ENCODE results near the gene GRIN2C. TPM values are rescaled to one million over a fixed set of nuclear protein-coding genes. Genes with fewer than 3 reads are reported as not detected.

GRIN2C gene
- total and polyA plus RNA-seq, 2 of the 4 experiments (the other 2 are of a cell fraction) = 0.22 TPM; not detected in 1

GRCh38 chr17:74831444-74832146, 28.1 kb downstream of the GRIN2C start (continued):
- TF ChIP-seq RCOR1 (IDR thresholded peaks at IDR 0.05; ENCODE audit: insufficient replicate concordance, low read length) (no peak), MXI1 (IDR thresholded peaks at IDR 0.05; ENCODE audit: borderline replicate concordance, low read depth, low read length) (no peak), POLR2A (IDR thresholded peaks at IDR 0.05; ENCODE audit: low read depth, low read length) (no peak)

GRCh38 chr17:74830861-74831260, 28.8 kb downstream of the GRIN2C start:
- no peaks in the 10 kb centered on the region for H3K79me1 ChIP-seq (ENCODE audit: low read depth in 1 of 2, low read length in 2 of 2)
- H2AK9ac ChIP-seq (replicated peaks; ENCODE audit: low read depth, low read length, poor library complexity) = no peak overlapping the region
- no peak overlapping the region for H3K9ac ChIP-seq (ENCODE audit: low read depth, low read length)
- peaks cover 4% of the 10 kb centered on the region for H3K4me1 ChIP-seq (ENCODE audit: control insufficient read depth, insufficient read depth, low read length)
- no peak overlapping the region for H3K4me2 ChIP-seq (ENCODE audit: low read depth, low read length)
- no peak overlapping the region for H2AK5ac ChIP-seq (ENCODE audit: low read depth, low read length)
- no peak overlapping the region for H2AFZ ChIP-seq (replicated peaks; ENCODE audit: low read length, poor library complexity)
- no peak overlapping the region for H2BK120ac ChIP-seq (ENCODE audit: low read depth, low read length)
- BruUV-seq (replicated peaks) = no TSS peak
- no peak overlapping the region for H3K18ac ChIP-seq (ENCODE audit: low read depth, low read length)
- peaks cover 6% of the 10 kb centered on the region for H3K36me3 ChIP-seq (ENCODE audit: control insufficient read depth, insufficient read depth, low read length)
- no peak overlapping the region for H4K8ac ChIP-seq (ENCODE audit: low read depth in 2 of 2, low read length in 2 of 2)
- no peak overlapping the region for H2BK5ac ChIP-seq (ENCODE audit: low read depth, low read length, poor library complexity, severe bottlenecking)
- no peak overlapping the region for H2BK15ac ChIP-seq (ENCODE audit: low read depth, low read length)
- no peak overlapping the region for H3K14ac ChIP-seq (replicated peaks; ENCODE audit: low read depth, low read length)
- no peak overlapping the region for H3K23ac ChIP-seq (ENCODE audit: low read depth, low read length)
- H3K27me3 ChIP-seq (ENCODE audit: control insufficient read depth, insufficient read depth, low read length) = no peaks in the 10 kb centered on the region
- TF ChIP-seq USF2 (IDR thresholded peaks at IDR 0.05; ENCODE audit: low read depth, low read length) (no peak), CEBPB (IDR thresholded peaks at IDR 0.05; ENCODE audit: low read depth, low read length) (no peak)
- H4K91ac ChIP-seq (ENCODE audit: insufficient read depth, low read depth, low read length) = no peak overlapping the region
- DNase-seq (no peak), ATAC-seq (ENCODE audit: low read depth) (no peak)
- no peak overlapping the region for H3K56ac ChIP-seq (ENCODE audit: extremely low read depth, insufficient read depth, low read length)
- ChIA-PET CTCF (no interaction called here), POLR2A (ENCODE audit: unreplicated experiment) (no interaction called here)
- no peak overlapping the region for H3K4me3 ChIP-seq (ENCODE audit: insufficient read depth, low read depth, low read length)
- H3K4ac ChIP-seq (ENCODE audit: low read depth, low read length) = no peak overlapping the region
- WGBS, 2 experiments (ENCODE audit: extremely low coverage in 2 of 2, insufficient read length in 1 of 2) = 89% methylated on average over 15 of the region's 19 CpGs; no CpG with 5 or more reads in 1 of the 2 experiments
- intact Hi-C loops (cut with micrococcal nuclease) = no loop called here
- dilution Hi-C loops (cut with HindIII; ENCODE audit: low sequenced_read_pairs, unreplicated experiment) = no loop called here
- peaks cover 4% of the 10 kb centered on the region; the same call in 1 of the 2 replicates for H3K9me1 ChIP-seq (ENCODE audit: insufficient read depth, low read length)
- H3K27ac ChIP-seq (ENCODE audit: insufficient read depth, low read length) = no peak overlapping the region
- no peak overlapping the region for H4K5ac ChIP-seq (ENCODE audit: low read depth, low read length)
- in situ Hi-C loops (cut with MboI; ENCODE audit: low sequenced_read_pairs) = no loop called here
- H3K9me3 ChIP-seq (ENCODE audit: control insufficient read depth, insufficient read depth, low read length) = no peaks in the 10 kb centered on the region
- no peak overlapping the region for H2BK20ac ChIP-seq (ENCODE audit: low read depth, low read length)
- no peaks in the 10 kb centered on the region; the same call in 1 of the 2 replicates for H4K20me1 ChIP-seq (ENCODE audit: insufficient read depth, low read length)

Data from IMR-90 (cell line).